SK-N-SH (cell line): ENCODE data around the gene COL4A4. TPM values are rescaled to one million over a fixed set of nuclear protein-coding genes. Genes with fewer than 3 reads are reported as not detected.

Experiments
- CTCF ChIA-PET: fragments of 300-600, 350-600 bp; formaldehyde crosslinking; extraction: SDS; loops from one replicate; lab custom pipeline; 2021; lab: Yijun Ruan, JAX
- POLR2A ChIA-PET: fragments of 350-600 bp; sonication (Branson Sonifier 250); formaldehyde crosslinking; extraction: SDS; loops from one replicate; lab custom pipeline; 2020; ENCODE audit warnings: antibody characterized with exemption, inconsistent platforms; lab: Yijun Ruan, JAX
- DNase-seq: peaks from one replicate; pipeline ENCODE4 v3.0.0; 2012
- H2AFZ ChIP-seq: fragments of 200-600 bp; sonication (generic); 2 replicates; pipeline ENCODE4 v1.8.1; 2016; ENCODE audit warnings: antibody characterized with exemption, mild to moderate bottlenecking, low read depth
- H3F3A ChIP-seq: fragments of 200-600 bp; sonication (generic); replicated peaks from 2 replicates; pipeline ENCODE3; 2016; ENCODE audit warnings: antibody characterized with exemption, mild to moderate bottlenecking; ENCODE audit not compliant: insufficient read depth
- H3K27ac ChIP-seq, 2 experiments: fragments of 200-500 bp in 1 of 2; fragments of 200-600 bp in 1 of 2; sonication (Bioruptor generic) in 1 of 2; sonication (generic), shearing (Covaris generic) in 1 of 2; 2 replicates each; pipeline versions ENCODE4 v1.5.1 to v1.6.1; 2014 to 2016; ENCODE audit warnings: low read depth in 2 of 2, inconsistent platforms in 1 of 2, low read length in 1 of 2, mild to moderate bottlenecking in 1 of 2, mixed read lengths in 1 of 2
- H3K27me3 ChIP-seq: fragments of 200-600 bp; sonication (generic), shearing (Covaris generic); 2 replicates; pipeline ENCODE4 v1.6.1; 2016; ENCODE audit warnings: mixed run types; ENCODE audit not compliant: insufficient read depth
- H3K36me3 ChIP-seq, 2 experiments: fragments of 200-500 bp in 1 of 2; fragments of 200-600 bp in 1 of 2; sonication (Bioruptor generic) in 1 of 2; sonication (generic) in 1 of 2; replicated peaks in 1 of 2; 2 replicates each; pipeline versions ENCODE3 to v1.5.1; 2014 to 2016; ENCODE audit warnings: low read length in 1 of 2, mild to moderate bottlenecking in 1 of 2; ENCODE audit not compliant: insufficient read depth in 2 of 2, control insufficient read depth in 1 of 2
- H3K4me1 ChIP-seq, 2 experiments: fragments of 200-500 bp in 1 of 2; fragments of 200-600 bp in 1 of 2; sonication (Bioruptor generic) in 1 of 2; sonication (generic), shearing (Covaris generic) in 1 of 2; 2 replicates each; pipeline versions ENCODE4 v1.5.1 to v1.6.1; 2014 to 2016; ENCODE audit warnings: low read depth in 1 of 2, low read length in 1 of 2, mixed run types in 1 of 2; ENCODE audit not compliant: insufficient read depth in 2 of 2, control insufficient read depth in 1 of 2
- H3K4me2 ChIP-seq: fragments of 200-600 bp; sonication (generic), shearing (Covaris generic); 2 replicates; pipeline ENCODE4 v1.6.1; 2017; ENCODE audit warnings: mixed run types
- H3K4me3 ChIP-seq, 2 experiments: fragments of 200-500 bp in 1 of 2; fragments of 200-600 bp in 1 of 2; sonication (Bioruptor generic) in 1 of 2; sonication (generic), shearing (Covaris generic) in 1 of 2; 2 replicates each; pipeline versions ENCODE4 v1.5.1 to v1.8.1; 2014 to 2016; ENCODE audit warnings: low read depth in 2 of 2, inconsistent platforms in 1 of 2, low read length in 1 of 2, mild to moderate bottlenecking in 1 of 2, mixed read lengths in 1 of 2, moderate library complexity in 1 of 2
- H3K79me2 ChIP-seq: fragments of 200-600 bp; sonication (generic); 2 replicates; pipeline ENCODE4 v1.8.1; 2017; ENCODE audit warnings: mild to moderate bottlenecking; ENCODE audit not compliant: insufficient read depth
- H3K9ac ChIP-seq: fragments of 200-600 bp; sonication (generic); 2 replicates; pipeline ENCODE4 v1.6.1; 2017; ENCODE audit warnings: mixed run types
- H3K9me2 ChIP-seq: fragments of 200-600 bp; sonication (generic); 2 replicates; pipeline ENCODE4 v1.6.1; 2017; ENCODE audit warnings: mixed run types
- H3K9me3 ChIP-seq: fragments of 200-600 bp; sonication (generic); 2 replicates; pipeline ENCODE4 v1.6.1; 2017; ENCODE audit warnings: mixed run types, mild to moderate bottlenecking, moderate library complexity
- H4K20me1 ChIP-seq: fragments of 200-600 bp; sonication (generic); 2 replicates; pipeline ENCODE4 v1.6.1; 2017; ENCODE audit warnings: mild to moderate bottlenecking, mixed run types; ENCODE audit not compliant: insufficient read depth
- CHD2 ChIP-seq: fragments of 150-350 bp; IDR thresholded peaks from 2 replicates; pipeline ENCODE4 v1.6.1; 2018; ENCODE audit warnings: low read length; ENCODE audit not compliant: partially characterized antibody
- EZH2phosphoT487 ChIP-seq: fragments of 200-600 bp; sonication (generic); IDR thresholded peaks from 2 replicates; pipeline ENCODE4 v1.6.1; 2017; ENCODE audit warnings: low read depth, mixed run types, mild to moderate bottlenecking, antibody characterized with exemption, moderate library complexity, borderline replicate concordance
- FOXJ3 ChIP-seq: sonication (generic); formaldehyde crosslinking; IDR thresholded peaks from 2 replicates; pipeline ENCODE4 v1.5.1; 2020; ENCODE audit warnings: mild to moderate bottlenecking, missing genetic modification reagents
- GATA2 ChIP-seq: sonication (generic); formaldehyde crosslinking; IDR thresholded peaks from 2 replicates; pipeline ENCODE4 v1.5.0; 2020; ENCODE audit warnings: mild to moderate bottlenecking, missing genetic modification reagents
- JUND ChIP-seq: IDR thresholded peaks from 2 replicates; pipeline ENCODE4 v1.4.0; 2012
- MEF2A ChIP-seq: IDR thresholded peaks from 2 replicates; pipeline ENCODE4 v1.4.0; 2012; ENCODE audit warnings: low read depth, borderline replicate concordance
- RAD21 ChIP-seq: IDR thresholded peaks from 2 replicates; pipeline ENCODE4 v1.6.1; 2012; ENCODE audit warnings: mild to moderate bottlenecking, low read length
- RCOR1 ChIP-seq: fragments of 150-350 bp; IDR thresholded peaks from 2 replicates; pipeline ENCODE4 v1.6.1; 2017; ENCODE audit warnings: antibody characterized with exemption, low read length
- SMC3 ChIP-seq: IDR thresholded peaks from 2 replicates; pipeline ENCODE4 v1.6.1; 2012; ENCODE audit warnings: low read depth, low read length, improper control_type of control experiment
- TAF1 ChIP-seq: IDR thresholded peaks from 2 replicates; pipeline ENCODE4 v1.6.1; 2012; ENCODE audit warnings: low read depth, mild to moderate bottlenecking, low read length, moderate library complexity, borderline replicate concordance
- TCF12 ChIP-seq: IDR thresholded peaks from 2 replicates; pipeline ENCODE4 v1.4.0; 2012
- TEAD4 ChIP-seq: IDR thresholded peaks from 2 replicates; pipeline ENCODE4 v1.4.0; 2012; ENCODE audit warnings: mild to moderate bottlenecking, borderline replicate concordance; ENCODE audit not compliant: insufficient read depth
- whole genome bisulfite sequencing: methylation state at CpG from one replicate; pipeline ENCODE4 v1.1.6; 2017; ENCODE audit warnings: low lambda C conversion rate; 5-methylcytosine and 5-hydroxymethylcytosine counted together
- polyA plus RNA-seq, 3 experiments: library from polyadenylated mRNA; depleted of rRNA; stranded (reverse); fragments of >200 nt; gene quantifications; 2 replicates each; pipeline ENCODE4 v1.2.3, GENCODE V29; 2012
- TF ChIP-seq, protein P1 (sequence below): IDR thresholded peaks from 2 replicates; pipeline ENCODE4 v1.4.0; 2012; ENCODE audit warnings: low read depth, borderline replicate concordance
- TF ChIP-seq, protein P2 (sequence below): fragments of 150-350 bp; IDR thresholded peaks from 2 replicates; pipeline ENCODE4 v1.6.1; 2016; ENCODE audit warnings: mild to moderate bottlenecking, low read depth, low read length
- TF ChIP-seq, protein P3 (sequence below): fragments of 200-600 bp; sonication (generic); IDR thresholded peaks from 2 replicates; pipeline ENCODE4 v1.6.1; 2017; ENCODE audit warnings: antibody characterized with exemption, mild to moderate bottlenecking, moderate library complexity
- TF ChIP-seq, protein P4 (sequence below): fragments of 150-350 bp; IDR thresholded peaks from 2 replicates; pipeline ENCODE4 v1.6.1; 2017; ENCODE audit warnings: antibody characterized with exemption, low read length, low read depth, borderline replicate concordance

Gene COL4A4
- polyA plus RNA-seq, 1 of the 3 experiments (the other 2 are of a cell fraction), result not detected

DNA sequence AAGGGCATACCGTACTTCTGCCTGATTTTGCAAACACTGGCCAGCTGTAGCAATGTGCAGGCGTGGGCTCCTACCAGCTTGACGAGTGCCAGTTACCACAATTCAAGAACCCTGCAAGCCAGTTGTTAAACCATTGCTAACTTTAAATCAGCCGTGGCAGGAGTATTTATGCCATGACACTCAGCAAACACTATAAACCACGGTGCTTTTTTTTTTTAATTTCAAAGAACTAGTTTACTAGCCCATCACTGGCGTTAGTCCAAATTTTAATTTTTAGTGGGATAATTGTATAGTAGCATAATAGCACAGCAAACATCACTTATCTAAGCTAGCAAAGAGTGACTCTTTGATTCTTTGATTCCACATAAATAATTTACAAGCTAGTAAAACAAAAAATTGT lies 111.1 kb downstream of the COL4A4 start:
- H3K4me3 ChIP-seq, result no peak overlapping the region
- ChIA-PET POLR2A (no interaction called here), CTCF (interaction anchor here (2.4 kb wide), 1 partner anchor 20 kb away, joined by 8 read pairs; no protein-coding TSS in a partner anchor)
- no peak overlapping the region for H3K9ac ChIP-seq
- no peaks in the 10 kb centered on the region for H3K79me2 ChIP-seq
- H3K9me3 ChIP-seq, result no peaks in the 10 kb centered on the region
- 46% methylated on average over 6 of the region's 6 CpGs for whole genome bisulfite sequencing
- no peaks in the 10 kb centered on the region for H3F3A ChIP-seq
- H3K4me2 ChIP-seq, result no peak overlapping the region
- H3K4me1 ChIP-seq, result peaks cover 0 to 11% of the 10 kb centered on the region in 2 experiments; a peak in 2 of 4 replicates
- H3K27me3 ChIP-seq, result no peaks in the 10 kb centered on the region; the same call in 1 of the 2 replicates
- TF ChIP-seq MEF2A, result no peak
- no peak for TF ChIP-seq GATA2 (CRISPR knock-in tag)
- TF ChIP-seq FOXJ3 (CRISPR knock-in tag), result no peak
- no peak for TF ChIP-seq RCOR1
- TF ChIP-seq TEAD4, result no peak
- TF ChIP-seq, protein P1, sequence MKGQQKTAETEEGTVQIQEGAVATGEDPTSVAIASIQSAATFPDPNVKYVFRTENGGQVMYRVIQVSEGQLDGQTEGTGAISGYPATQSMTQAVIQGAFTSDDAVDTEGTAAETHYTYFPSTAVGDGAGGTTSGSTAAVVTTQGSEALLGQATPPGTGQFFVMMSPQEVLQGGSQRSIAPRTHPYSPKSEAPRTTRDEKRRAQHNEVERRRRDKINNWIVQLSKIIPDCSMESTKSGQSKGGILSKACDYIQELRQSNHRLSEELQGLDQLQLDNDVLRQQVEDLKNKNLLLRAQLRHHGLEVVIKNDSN, result no peak
- TF ChIP-seq TAF1, result no peak
- TF ChIP-seq TCF12, result no peak
- TF ChIP-seq, protein P2, sequence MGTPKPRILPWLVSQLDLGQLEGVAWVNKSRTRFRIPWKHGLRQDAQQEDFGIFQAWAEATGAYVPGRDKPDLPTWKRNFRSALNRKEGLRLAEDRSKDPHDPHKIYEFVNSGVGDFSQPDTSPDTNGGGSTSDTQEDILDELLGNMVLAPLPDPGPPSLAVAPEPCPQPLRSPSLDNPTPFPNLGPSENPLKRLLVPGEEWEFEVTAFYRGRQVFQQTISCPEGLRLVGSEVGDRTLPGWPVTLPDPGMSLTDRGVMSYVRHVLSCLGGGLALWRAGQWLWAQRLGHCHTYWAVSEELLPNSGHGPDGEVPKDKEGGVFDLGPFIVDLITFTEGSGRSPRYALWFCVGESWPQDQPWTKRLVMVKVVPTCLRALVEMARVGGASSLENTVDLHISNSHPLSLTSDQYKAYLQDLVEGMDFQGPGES, result no peak
- TF ChIP-seq SMC3, result no peak
- TF ChIP-seq CHD2, result no peak
- TF ChIP-seq EZH2phosphoT487, result no peak
- TF ChIP-seq, protein P3, sequence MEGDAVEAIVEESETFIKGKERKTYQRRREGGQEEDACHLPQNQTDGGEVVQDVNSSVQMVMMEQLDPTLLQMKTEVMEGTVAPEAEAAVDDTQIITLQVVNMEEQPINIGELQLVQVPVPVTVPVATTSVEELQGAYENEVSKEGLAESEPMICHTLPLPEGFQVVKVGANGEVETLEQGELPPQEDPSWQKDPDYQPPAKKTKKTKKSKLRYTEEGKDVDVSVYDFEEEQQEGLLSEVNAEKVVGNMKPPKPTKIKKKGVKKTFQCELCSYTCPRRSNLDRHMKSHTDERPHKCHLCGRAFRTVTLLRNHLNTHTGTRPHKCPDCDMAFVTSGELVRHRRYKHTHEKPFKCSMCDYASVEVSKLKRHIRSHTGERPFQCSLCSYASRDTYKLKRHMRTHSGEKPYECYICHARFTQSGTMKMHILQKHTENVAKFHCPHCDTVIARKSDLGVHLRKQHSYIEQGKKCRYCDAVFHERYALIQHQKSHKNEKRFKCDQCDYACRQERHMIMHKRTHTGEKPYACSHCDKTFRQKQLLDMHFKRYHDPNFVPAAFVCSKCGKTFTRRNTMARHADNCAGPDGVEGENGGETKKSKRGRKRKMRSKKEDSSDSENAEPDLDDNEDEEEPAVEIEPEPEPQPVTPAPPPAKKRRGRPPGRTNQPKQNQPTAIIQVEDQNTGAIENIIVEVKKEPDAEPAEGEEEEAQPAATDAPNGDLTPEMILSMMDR, result no peak
- no peak for TF ChIP-seq JUND
- TF ChIP-seq, protein P4, sequence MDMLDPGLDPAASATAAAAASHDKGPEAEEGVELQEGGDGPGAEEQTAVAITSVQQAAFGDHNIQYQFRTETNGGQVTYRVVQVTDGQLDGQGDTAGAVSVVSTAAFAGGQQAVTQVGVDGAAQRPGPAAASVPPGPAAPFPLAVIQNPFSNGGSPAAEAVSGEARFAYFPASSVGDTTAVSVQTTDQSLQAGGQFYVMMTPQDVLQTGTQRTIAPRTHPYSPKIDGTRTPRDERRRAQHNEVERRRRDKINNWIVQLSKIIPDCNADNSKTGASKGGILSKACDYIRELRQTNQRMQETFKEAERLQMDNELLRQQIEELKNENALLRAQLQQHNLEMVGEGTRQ, result no peak
- no peak for TF ChIP-seq RAD21
- H2AFZ ChIP-seq, result no peak overlapping the region
- no peak for DNase-seq
- H3K36me3 ChIP-seq, result no peaks in the 10 kb centered on the region
- no peaks in the 10 kb centered on the region for H3K9me2 ChIP-seq
- no peaks in the 10 kb centered on the region for H4K20me1 ChIP-seq
- H3K27ac ChIP-seq, result no peak overlapping the region
